BE2C (cell line): Measurements from ENCODE around the gene SCYGR8.

Experiments
- DNase-seq: peaks from one replicate; pipeline ENCODE4 v3.0.0-alpha.2; 2020
- H3K27me3 ChIP-seq: fragments of 250-450 bp; sonication (Bioruptor Pico); 2 replicates; pipeline ENCODE4 v1.5.1; 2020; ENCODE audit warnings: mild to moderate bottlenecking
- H3K36me3 ChIP-seq: fragments of 250-450 bp; sonication (Bioruptor Pico); 2 replicates; pipeline ENCODE4 v1.5.1; 2020; ENCODE audit warnings: mild to moderate bottlenecking
- H3K4me1 ChIP-seq: fragments of 250-450 bp; sonication (Bioruptor Pico); 2 replicates; pipeline ENCODE4 v1.5.1; 2020
- H3K4me3 ChIP-seq: 2 replicates; pipeline ENCODE4 v1.5.1; 2011; ENCODE audit warnings: low read depth, low read length
- H3K9me3 ChIP-seq: fragments of 250-450 bp; sonication (Bioruptor Pico); 2 replicates; pipeline ENCODE4 v1.5.1; 2020
- TF ChIP-seq, protein P1 (sequence below): IDR thresholded peaks from 2 replicates; pipeline ENCODE4 v1.5.1; 2012; ENCODE audit warnings: mild to moderate bottlenecking, low read depth, low read length

The SCYGR8 gene

DNA sequence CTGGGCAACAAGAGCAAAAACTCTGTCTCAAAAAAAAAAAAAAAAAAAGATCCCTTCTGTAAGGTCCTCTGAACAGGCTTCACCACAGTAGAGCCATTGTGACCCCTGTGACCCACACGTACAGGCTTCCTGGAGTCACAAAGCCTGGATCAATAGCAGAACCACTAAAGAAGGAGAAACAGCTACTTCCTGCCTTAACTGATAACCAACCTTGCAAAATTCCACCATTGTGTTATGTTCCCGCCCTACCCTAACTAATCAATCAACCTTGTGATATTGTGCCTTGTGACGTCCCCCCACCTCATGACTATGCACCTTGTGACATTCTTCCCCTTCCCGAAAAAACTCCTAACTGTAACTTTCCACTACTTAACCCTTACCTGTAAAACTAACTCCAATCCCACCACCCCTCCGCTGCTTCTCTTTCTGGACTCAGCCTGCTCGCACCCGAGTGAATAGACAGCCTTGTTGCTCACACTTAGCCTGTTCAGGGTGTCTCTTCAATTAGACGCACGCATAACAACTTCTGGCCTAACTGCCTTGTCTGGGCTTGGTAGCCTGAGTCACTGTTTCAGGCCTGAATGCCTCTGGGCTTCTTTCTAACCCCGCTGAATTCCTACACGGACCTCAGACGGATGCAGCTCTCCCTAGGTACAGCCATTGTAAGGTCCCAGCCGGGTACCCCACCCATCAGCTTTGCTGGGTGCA, 13.9 kb downstream of the SCYGR8 start:
- TF ChIP-seq, protein P1, sequence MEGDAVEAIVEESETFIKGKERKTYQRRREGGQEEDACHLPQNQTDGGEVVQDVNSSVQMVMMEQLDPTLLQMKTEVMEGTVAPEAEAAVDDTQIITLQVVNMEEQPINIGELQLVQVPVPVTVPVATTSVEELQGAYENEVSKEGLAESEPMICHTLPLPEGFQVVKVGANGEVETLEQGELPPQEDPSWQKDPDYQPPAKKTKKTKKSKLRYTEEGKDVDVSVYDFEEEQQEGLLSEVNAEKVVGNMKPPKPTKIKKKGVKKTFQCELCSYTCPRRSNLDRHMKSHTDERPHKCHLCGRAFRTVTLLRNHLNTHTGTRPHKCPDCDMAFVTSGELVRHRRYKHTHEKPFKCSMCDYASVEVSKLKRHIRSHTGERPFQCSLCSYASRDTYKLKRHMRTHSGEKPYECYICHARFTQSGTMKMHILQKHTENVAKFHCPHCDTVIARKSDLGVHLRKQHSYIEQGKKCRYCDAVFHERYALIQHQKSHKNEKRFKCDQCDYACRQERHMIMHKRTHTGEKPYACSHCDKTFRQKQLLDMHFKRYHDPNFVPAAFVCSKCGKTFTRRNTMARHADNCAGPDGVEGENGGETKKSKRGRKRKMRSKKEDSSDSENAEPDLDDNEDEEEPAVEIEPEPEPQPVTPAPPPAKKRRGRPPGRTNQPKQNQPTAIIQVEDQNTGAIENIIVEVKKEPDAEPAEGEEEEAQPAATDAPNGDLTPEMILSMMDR, result no peak
- no peaks in the 10 kb centered on the region for H3K9me3 ChIP-seq
- no peaks in the 10 kb centered on the region for H3K36me3 ChIP-seq
- DNase-seq, result no peak
- no peaks in the 10 kb centered on the region for H3K27me3 ChIP-seq
- no peak overlapping the region for H3K4me3 ChIP-seq
- H3K4me1 ChIP-seq, result no peaks in the 10 kb centered on the region

DNA sequence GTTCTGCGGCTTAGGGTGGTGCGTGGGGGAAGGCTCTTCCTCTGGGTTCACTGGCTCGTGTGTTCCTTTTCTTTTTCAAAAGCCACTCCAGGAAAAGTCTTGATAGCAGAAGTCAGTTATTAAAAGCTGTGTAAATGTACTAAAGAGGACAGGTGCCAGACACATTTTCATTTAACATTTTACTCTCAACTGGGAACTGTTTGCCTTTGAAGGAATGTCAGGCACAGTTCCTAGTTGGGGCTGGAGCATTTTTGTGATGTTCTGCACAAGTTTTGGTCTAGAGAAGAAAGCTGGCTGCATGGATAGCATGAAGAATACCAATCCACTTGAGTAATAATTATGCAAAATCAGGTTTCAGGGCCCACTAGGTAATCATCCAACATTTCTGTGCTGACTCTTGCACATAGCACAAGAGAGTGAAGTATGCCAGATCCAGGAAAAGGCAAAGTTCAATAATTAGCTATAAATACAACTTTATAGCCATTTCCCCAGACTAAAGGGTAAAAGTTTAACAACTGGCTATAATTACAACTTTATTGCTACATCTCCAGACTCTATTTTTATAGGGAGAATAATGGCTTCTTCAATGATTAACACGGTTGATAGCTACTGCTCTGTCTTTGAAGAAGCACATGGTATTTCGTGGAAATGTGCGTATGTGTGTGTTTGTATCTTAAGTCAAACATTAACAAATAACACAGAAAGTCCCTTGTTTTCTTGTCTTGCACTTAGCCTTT, 16.2 kb downstream of the SCYGR8 start:
- TF ChIP-seq, protein P1, result no peak
- Histone ChIP-seq H3K36me3 (no peaks in the 10 kb centered on the region), H3K4me1 (no peaks in the 10 kb centered on the region), H3K9me3 (no peaks in the 10 kb centered on the region), H3K4me3 (no peak overlapping the region), H3K27me3 (no peaks in the 10 kb centered on the region)
- DNase-seq, result no peak

DNA sequence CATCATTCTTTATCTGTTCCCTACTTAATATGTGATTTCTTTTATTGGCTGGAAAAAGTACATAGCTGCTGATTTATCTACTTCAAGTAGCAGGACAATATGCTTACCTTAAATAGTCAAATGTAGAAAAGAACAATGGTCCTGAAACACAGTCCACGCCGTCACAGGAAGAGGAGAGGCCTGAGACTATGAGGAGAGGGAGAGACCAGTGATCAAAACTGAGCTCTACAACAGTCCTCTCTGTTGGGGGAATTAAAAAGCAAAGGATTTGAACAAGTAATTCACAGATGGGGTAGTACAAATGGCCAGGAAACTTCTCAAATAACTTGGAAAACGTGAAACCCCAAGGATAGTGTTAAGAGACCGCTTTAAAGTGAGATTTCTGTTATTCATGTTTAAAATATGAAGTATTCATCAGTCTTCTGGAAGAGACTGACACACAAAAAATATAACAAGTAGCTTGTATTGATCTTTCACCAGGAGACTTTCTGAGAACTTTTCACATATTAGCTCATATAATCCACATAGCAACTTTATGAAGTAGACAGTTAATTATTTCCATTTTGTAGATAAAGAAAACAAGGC, 20.2 kb downstream of the SCYGR8 start:
- TF ChIP-seq, protein P1, result no peak
- no peak overlapping the region for H3K4me3 ChIP-seq
- no peaks in the 10 kb centered on the region for H3K36me3 ChIP-seq
- H3K27me3 ChIP-seq, result no peaks in the 10 kb centered on the region
- no peaks in the 10 kb centered on the region for H3K9me3 ChIP-seq
- DNase-seq, result no peak
- no peaks in the 10 kb centered on the region for H3K4me1 ChIP-seq

DNA sequence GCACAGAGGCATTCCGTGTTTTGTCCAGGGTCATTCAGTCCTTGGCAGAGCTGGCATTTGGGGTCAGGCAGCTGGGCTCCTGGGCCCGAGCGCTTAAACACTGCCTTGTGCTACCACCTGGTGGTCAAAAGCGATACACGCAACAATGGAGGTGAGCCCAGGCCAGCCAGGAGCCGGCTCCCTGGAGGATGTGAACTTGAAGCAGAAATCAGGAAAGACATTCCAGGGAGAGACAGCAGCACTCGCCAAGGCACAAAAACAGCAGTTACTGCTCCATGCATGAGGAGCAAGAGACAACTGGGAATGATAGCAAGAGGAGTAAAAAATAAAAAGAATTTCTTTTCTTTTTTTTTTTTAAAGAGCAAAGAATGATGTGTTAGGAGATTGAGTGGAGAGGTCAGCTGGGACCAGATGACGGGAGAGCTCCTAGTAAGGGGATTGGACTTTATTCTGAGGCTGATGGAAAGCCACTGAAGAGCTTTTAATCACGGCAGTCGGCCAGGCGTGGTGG, 20.7 kb downstream of the SCYGR8 start:
- H3K36me3 ChIP-seq, result no peaks in the 10 kb centered on the region
- TF ChIP-seq, protein P1, result peak; percentile 84

DNA sequence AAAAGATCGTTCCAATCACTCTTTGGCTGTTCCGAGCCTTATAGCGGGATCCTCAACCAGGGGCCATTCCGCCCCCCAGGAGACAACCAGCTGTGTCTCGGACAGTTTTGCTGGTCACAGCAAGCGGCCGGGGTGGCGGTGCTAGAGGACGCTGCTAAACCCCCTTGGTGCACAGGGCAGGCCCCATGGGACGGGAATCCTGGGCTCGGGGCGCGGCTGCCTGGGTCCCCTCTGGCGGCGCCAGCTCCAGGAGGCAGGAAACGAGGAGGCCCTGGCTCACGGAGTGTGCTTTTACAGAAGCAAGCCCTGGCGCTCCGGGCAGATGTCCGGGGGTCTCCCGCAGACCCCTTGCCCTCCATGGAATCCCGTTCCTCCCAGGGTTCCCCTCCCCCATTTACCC, 22.1 kb downstream of the SCYGR8 start:
- no peak for DNase-seq
- Histone ChIP-seq H3K4me3 (no peak overlapping the region), H3K9me3 (no peaks in the 10 kb centered on the region), H3K27me3 (no peaks in the 10 kb centered on the region), H3K36me3 (no peaks in the 10 kb centered on the region), H3K4me1 (no peaks in the 10 kb centered on the region)
- TF ChIP-seq, protein P1, result no peak

More for the DNA sequence above, 20.7 kb downstream of the SCYGR8 start:
- no peak overlapping the region for H3K4me3 ChIP-seq
- no peaks in the 10 kb centered on the region for H3K4me1 ChIP-seq
- no peaks in the 10 kb centered on the region for H3K27me3 ChIP-seq
- DNase-seq, result peak; percentile 80
- H3K9me3 ChIP-seq, result no peaks in the 10 kb centered on the region
